HG02571 (cell line): ENCODE results near the gene ATG2B.
A peak's percentile ranks its signal among the peaks of the same experiment; 100 is the strongest.

Source experiments
- ATAC-seq: cut with Tn5 transposase; IDR thresholded peaks from one replicate; pipeline ENCODE4 v1.9.1; 2021; ENCODE audit warnings: mild to moderate bottlenecking, moderate library complexity; ENCODE audit not compliant: unreplicated experiment

The ATG2B gene, protein sequence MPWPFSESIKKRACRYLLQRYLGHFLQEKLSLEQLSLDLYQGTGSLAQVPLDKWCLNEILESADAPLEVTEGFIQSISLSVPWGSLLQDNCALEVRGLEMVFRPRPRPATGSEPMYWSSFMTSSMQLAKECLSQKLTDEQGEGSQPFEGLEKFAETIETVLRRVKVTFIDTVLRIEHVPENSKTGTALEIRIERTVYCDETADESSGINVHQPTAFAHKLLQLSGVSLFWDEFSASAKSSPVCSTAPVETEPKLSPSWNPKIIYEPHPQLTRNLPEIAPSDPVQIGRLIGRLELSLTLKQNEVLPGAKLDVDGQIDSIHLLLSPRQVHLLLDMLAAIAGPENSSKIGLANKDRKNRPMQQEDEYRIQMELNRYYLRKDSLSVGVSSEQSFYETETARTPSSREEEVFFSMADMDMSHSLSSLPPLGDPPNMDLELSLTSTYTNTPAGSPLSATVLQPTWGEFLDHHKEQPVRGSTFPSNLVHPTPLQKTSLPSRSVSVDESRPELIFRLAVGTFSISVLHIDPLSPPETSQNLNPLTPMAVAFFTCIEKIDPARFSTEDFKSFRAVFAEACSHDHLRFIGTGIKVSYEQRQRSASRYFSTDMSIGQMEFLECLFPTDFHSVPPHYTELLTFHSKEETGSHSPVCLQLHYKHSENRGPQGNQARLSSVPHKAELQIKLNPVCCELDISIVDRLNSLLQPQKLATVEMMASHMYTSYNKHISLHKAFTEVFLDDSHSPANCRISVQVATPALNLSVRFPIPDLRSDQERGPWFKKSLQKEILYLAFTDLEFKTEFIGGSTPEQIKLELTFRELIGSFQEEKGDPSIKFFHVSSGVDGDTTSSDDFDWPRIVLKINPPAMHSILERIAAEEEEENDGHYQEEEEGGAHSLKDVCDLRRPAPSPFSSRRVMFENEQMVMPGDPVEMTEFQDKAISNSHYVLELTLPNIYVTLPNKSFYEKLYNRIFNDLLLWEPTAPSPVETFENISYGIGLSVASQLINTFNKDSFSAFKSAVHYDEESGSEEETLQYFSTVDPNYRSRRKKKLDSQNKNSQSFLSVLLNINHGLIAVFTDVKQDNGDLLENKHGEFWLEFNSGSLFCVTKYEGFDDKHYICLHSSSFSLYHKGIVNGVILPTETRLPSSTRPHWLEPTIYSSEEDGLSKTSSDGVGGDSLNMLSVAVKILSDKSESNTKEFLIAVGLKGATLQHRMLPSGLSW (N-terminal part only)

DNA sequence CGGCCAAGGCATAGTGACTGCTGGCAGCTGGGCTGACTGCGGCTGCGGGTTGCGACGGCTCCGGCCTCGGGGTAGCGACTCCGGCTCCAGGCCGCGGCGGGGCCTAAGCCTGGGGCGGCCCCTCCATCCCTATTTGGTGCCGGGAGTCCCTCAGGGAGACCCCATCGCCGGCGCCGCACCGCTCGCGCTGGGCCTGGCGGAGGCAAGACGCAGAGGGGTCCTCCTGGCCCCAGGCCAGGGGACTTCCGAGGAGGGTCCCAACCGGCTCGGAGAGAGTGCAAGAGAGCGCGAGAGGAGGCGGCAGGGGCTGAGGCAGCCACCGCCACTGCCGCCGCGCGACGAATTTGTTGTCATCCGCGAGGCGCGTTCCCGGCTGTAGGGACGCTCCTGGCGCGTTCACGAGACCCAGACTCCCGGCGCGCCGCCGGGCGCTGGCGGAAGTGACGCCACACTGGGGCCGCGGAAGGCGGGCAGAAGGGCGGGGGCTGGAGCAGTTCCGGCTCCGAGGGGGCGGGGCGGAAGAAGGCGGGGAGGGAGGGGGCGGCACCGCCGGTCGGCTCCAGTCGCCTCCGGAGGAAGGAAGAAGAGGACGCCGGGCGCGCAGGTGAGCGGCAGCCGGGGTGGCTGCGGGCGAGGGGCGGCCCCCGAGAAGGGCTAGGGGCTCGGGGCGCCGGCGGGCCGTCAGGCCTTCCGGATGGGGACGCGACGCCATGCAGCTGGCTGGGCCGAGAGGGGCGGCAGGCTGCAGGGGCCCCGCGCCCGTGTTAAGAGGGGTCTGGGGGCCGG lies at the start of gene ATG2B, which contains the start of gene GSKIP:
Gene ATG2B (minus strand): TSS at position 377 of the 786 bp plus-strand sequence. CDS start 365 bp downstream, at position 12.
Gene GSKIP (plus strand): TSS at position 562 of the 786 bp plus-strand sequence. CDS start 18,722 bp downstream, outside the sequence.
- ATAC-seq, result peak; percentile 75

DNA sequence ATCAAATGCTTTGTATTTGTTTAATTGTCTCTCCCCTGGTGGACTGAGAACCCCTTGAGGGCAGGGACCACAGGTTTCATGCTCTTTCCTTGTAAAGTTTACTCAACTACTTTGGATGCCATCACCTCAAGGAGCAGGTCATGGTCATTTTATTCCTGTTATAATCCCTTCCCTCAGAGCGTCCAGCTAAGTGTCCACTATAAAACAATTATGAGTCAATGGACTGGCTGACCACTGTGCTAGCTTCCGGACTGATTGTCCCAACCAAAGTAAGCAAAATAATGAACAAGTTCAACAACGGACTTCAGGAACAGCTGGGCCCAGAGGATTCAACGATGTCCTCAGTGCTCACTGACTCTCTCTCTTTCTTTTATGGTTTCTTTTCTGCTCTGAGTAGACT lies 47.0 kb upstream of the ATG2B start:
- ATAC-seq, result no peak

DNA sequence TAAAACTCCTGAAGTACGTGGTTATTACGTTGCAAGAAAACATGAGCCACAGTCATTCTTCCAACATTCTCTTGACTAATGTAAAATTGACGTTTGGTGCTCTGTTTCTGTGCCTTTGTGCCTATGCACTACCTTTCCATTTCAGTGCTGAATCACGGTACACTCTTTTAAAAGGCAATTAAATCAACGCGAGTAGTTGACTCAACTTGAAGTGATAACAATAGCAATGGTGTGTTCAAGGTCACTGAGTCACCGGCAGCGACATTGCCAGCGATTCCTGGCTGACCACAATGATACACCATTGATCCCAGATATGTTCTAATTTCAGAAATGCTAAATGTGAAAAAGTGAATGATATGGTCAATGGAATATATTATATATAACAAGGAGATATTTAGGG lies 46.6 kb upstream of the ATG2B start:
- no peak for ATAC-seq

DNA sequence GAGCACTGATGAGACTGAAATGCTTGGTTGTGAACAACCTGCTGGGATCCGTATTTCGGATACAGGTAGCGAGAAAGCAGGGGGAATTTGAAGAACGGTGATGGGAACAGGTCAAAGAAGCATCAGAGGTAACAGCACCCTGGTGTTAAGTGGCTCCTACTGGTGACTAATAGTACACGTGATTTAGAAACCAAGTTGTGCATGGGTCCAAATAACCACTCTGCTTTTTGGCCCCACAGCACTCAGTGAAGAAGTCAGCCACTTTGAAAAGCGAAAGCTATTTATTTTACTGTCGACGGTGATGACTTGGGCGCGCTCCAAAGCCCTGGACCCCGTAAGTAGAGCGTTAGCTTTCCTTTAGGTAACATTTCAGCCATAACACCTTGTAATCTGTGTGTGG lies 45.5 kb upstream of the ATG2B start:
- ATAC-seq, result no peak

DNA sequence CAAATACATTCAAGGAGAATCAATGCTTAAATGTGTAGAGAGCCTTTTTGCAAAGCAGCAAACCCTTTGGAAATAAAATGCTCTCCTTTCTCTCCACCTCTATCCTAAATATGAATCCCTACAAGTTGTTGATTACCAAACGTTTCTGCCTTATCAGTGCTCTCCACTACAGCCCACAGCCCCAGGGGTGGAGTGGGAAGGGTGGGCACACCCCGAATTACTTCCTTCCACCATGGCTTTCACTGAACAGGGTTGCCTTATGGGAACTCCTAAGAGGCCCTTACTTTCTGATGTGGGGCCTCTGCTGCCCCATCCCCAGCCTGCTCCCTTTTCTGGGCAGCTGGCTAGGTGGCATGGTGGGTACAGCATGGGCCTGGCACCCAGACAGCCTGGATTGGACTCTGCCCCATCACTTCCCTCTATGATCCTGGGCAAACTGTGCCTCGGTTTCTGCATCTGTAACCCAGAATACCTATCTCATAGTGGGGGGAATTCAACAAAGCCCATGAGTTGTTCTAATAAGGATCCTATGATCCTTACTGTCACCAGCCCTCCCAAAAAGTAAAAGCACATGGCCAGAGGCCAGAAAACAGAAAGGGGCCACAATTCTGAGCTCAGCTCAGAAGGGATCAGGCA lies 44.9 kb upstream of the ATG2B start:
- no peak for ATAC-seq

DNA sequence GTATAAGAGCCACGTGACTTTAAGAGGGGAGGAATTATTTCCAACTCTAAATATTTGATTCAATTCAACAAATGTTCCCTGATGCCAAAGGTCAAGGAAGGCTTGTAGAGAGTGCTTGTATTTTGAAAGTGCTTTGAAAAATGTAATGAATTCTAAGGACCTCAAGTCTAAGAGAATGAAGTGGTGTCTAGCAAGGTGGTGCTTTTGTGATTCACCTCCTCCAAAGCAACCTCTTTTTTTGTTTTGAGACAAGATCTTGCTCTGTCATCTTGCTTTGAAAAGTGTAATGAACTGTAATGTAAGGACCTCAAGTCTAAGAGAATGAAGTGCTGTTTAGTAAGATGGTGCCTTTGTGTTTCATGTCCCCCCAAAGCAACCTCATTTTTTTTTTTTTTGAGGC lies 42.5 kb upstream of the ATG2B start:
- ATAC-seq, result no peak

DNA sequence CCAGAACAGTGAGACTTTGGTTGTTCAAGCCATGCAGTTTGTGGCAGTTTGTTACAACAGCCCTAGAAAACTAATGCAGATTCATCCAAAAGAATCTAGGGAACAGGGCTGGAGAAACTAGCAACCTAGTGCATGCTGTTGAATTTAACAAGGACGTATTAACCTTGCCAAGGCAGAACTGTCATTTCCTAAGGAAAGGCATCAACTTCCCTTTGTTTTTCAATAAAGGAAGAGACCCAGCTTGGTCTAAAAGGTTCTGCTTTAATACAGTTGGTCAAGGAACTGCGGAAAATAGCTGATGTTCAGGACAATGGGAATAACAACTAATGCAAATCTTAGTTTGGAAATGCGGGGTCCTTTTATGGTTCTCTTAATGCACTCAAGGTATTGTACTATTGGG lies 40.3 kb upstream of the ATG2B start:
- ATAC-seq, result no peak

DNA sequence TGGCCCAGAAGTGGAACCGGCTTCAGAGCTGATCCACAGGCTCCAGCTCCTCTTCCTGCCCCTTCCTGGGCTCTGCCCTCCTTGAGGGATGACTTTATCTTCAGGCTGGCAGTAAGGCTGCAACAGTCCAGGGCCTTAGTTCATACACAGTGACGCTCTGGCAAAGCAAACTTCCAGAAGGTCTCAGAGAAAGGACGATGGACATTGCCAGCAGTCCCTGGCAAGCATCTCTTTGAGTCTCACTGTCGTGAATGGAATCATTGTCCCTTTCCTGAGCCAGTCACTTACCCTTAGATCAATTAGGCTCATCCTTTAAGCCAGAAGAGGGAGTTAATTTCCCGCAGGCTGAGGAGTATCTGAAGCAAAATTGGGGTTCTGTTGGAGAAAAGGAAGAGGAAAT lies 37.4 kb upstream of the ATG2B start:
- ATAC-seq, result no peak

DNA sequence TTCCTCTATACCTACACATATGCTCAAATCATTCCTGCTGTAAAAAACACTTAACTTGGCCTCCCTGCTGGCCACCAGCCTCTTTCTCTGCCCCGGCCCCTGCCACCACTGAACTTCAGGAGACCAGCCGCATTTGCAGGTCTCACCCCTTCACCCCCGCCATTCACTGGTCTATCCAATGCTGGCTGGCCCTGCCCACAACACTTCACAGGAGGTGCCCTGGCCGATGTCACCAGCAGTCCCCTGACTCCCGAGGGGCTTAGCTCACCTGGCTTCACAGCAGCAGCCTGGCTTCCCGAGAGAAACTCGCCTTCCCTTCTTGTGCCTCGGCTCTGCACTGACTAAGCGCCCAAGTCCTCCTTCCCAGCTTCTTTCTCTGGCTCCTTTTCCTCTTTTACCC lies 36.3 kb upstream of the ATG2B start:
- ATAC-seq, result no peak

DNA sequence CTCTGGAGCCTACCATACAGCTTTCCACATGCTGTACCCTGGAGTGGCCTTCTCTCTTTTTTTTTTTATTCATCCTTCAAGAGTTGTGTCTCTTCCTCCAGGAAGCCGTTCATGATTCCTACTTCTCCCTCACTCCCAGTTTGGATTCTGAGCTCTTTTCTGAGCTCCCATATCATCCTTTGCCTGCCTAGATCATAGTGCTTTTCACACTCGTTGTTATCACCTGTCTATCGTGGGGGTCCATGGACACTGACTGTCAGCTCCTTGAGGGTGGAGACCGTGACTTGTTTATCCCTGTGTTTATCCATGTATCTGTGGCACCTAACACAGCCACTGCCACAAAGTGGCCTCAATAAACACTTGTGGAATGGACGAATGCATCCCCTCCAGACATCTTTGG lies 35.8 kb upstream of the ATG2B start:
- ATAC-seq, result no peak

DNA sequence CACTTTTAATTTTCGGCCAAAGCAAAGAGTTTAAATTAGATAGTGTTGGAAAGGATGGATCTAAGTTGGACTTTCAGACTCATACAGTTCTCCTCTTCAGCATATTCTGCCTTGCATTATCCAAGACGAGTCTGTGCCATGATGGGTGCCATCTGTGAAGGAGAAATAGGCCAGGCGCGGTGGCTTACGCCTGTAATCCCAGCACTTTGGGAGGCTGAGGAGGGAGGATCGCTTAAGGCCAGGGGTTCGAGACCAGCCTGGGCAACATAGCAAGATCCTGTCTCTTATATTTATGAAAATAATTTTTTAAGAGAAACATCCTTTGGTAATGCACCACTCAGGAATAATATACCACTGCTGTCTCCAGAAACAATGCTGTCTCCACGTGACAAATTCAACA lies 35.3 kb upstream of the ATG2B start:
- no peak for ATAC-seq

DNA sequence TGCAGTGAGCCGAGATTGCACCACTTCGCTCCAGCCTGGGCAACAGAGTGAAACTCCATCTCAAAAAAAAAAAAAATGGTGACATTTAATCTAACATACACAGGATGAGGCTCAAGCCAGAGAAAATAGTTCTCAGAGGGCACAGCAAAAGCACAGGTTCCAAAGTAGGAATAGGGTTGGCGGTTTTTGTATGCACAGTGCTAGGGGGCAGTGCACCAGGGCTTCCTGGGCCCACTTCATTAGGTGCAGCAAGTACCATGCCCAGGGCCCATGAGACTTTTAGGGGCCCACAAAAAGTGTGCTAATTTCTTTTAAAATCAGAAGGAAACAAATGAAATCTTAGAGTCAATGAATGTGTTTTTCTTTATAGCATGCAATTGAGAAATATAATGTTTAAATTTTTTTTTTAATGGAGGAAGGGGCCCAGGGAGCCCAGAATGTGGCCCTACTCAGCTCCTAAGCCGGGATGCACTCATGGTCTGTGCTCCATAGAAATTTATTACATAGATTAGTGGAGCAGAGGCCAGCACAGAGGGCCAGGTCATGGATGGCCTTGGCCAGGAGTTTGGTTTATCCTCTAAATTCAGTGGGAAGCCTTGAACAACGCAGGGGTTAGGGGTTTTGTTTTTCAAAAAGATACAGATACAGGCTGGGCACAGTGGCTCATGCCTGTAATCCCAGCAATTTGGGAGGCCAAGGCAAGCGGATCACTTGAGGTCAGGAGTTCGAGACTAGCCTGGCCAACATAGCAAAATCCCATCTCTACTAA lies 31.1 kb upstream of the ATG2B start:
- ATAC-seq, result no peak

DNA sequence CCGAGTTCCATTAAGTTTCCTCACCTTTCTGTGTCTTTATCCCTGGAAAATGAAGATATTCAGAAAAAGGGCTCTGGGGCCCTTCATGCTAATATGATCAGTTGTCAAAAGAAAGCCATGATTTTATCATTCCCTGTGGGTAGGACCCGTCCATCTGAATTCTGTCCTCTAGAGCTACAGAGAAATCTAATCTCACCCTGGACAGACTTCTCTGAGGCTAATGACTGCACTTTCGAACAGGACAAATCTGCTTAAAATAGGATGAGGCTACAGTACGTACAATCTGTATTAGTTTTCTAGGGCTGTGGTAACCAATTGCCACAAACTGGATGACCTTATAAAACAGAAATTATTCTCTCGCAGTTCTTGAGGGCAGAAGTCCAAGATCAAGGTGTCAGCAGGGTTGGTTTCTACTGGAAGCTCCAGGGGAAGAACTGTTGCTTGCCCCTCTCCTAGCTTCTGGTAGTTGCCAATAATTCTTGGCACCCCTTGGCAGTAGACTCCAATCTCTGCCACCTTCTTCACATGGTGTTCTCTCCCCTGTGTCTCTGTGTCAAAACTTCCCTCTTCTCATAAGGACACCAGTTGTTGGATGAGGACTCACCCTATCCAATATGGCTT lies 30.0 kb upstream of the ATG2B start:
- ATAC-seq, result no peak

DNA sequence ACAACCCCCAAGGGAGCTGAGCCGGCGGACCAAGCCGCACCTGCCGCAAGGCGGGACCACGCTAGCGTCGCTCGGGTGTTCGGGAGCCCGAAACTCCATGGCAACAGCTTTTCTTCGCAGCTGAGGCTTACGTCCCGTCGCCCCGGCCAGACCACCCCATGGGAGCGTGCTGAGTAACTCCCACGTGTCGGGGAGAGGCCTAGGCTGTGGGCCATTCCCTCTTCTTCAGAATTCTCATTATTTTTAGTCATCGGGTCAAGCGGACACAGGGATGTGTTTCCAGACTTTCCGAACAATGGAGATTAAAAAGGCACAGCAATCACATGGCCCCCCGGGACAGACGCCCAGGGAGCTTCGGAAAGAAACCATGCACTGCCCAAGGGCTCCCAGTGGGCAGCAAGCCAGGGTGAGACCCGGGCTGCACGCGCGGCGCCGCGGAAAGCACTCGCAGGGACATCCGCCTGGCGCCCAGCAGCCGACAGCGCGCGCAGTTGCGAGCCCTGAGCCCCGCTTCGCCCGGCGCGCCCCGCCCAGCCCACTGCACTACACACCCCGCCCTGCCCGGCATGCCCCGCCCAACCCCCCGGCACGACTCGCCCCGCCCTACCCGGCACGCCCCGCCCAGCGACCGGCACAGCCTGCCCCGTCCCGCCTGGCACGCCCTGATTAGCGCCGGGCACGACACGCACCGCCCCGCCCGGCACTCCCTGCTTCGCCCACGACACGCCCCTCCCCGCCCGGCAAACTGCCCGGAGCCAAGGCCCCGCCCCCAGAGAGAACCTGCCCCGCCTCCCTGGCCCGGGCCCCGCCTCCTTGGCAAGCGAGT lies 28.4 kb upstream of the ATG2B start:
- ATAC-seq, result peak; percentile 82

DNA sequence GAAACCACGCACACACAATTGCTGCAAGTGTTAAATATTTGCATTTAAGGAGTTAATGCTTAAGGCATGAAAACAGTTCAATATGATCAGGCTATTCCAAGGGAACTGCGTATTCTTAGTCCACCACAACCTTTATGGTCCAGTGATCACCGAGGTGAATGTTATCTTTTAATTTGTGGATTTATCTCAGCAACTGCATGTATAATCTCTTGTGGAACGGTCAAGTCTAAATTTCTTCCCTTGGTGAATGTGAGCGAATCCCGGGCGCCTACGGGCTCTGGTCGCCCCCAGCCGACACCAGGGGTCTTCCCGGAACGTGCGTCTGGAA lies 27.8 kb upstream of the ATG2B start:
- no peak for ATAC-seq

DNA sequence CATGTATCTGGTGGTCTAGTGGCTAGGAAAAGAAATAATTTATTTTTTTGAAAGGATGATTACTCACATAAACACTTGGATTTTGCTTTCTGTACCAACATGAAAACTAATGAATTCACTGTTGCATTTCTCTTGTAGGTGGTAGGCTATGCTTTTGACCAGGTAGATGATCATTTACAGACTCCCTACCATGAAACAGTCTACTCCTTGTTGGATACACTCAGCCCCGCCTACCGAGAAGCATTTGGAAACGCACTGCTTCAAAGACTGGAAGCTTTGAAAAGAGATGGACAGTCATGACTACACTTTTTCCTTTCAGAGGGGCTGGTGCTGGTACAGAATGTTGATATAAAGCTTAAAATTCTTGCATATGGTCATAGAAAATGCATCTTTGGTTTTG lies 22.2 kb upstream of the ATG2B start:
- no peak for ATAC-seq

DNA sequence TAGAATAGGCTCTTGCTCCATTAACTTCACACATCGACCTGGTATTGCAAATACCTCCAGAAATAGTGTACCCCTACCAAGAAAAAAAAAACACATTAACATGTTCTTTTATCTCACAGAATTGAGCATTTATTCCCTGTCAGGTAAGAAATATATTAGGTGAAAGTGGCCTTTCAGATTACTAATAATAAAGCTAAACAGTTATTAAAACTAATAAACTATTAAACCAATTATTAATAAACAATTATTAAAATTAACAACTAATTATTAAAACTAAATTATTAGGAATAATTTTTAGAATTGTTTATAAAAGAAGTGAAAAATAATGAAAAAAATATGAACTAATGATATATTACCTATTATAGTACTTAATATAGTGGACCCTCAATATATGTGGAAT lies 21.6 kb upstream of the ATG2B start:
- no peak for ATAC-seq

DNA sequence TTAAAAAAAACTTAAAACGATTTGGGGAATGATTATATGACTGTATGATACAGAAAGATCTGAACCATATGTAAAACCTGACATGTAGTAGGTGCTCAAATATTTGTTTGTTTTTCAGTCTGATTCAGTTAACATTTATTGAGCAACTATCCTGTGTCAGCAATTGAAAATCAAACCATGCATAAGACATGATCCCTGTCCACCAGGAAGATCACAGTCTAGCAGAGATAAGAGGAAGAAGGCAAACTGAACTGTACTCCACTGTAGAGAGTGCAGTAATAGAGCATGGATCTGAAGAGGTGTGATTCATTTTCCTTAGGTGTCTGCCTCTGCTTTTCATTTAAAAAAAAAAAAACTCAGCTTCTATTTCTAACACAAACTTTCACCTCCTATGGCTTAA lies 20.9 kb upstream of the ATG2B start:
- ATAC-seq, result no peak
